ENCODE measurements around the gene KCND3.

Gene KCND3

GRCh38 chr1:111987502-111987901, 2.0 kb downstream of the KCND3 start:
- DNase-seq: no peak

GRCh38 chr1:111983500-111983899, 6.0 kb downstream of the KCND3 start:
- no peak for DNase-seq

- no peak for DNase-seq
Observed at GRCh38 chr1:111982428-111982827, 7.0 kb downstream of the KCND3 start.

- DNase-seq: no peak
Observed at GRCh38 chr1:111981871-111982270, 7.6 kb downstream of the KCND3 start.

- DNase-seq: no peak
Observed at GRCh38 chr1:111981090-111981489, 8.4 kb downstream of the KCND3 start.

- DNase-seq: no peak
Observed at GRCh38 chr1:111980686-111981085, 8.8 kb downstream of the KCND3 start.

GRCh38 chr1:111978695-111979094, 10.8 kb downstream of the KCND3 start:
- DNase-seq: no peak

- no peak for DNase-seq
Observed at GRCh38 chr1:111977378-111977777, 12.1 kb downstream of the KCND3 start.

GRCh38 chr1:111976842-111977241, 12.6 kb downstream of the KCND3 start:
- DNase-seq: no peak

- DNase-seq: no peak
Observed at GRCh38 chr1:111976332-111976731, 13.1 kb downstream of the KCND3 start.

- DNase-seq: no peak
Observed at GRCh38 chr1:111973150-111973790, 16.2 kb downstream of the KCND3 start.

GRCh38 chr1:111971396-111971795, 18.1 kb downstream of the KCND3 start:
- DNase-seq: no peak

GRCh38 chr1:111968511-111968910, 21.0 kb downstream of the KCND3 start:
- no peak for DNase-seq

- DNase-seq: no peak
Observed at GRCh38 chr1:111967886-111968285, 21.6 kb downstream of the KCND3 start.

GRCh38 chr1:111967067-111967690, 22.3 kb downstream of the KCND3 start:
- DNase-seq: no peak

- no peak for DNase-seq
Observed at GRCh38 chr1:111965781-111966443, 23.6 kb downstream of the KCND3 start.

- DNase-seq: no peak
Observed at GRCh38 chr1:111963985-111964738, 25.3 kb downstream of the KCND3 start.

GRCh38 chr1:111961773-111962565, 27.5 kb downstream of the KCND3 start:
- no peak for DNase-seq

- DNase-seq: no peak
Observed at GRCh38 chr1:111961016-111961415, 28.5 kb downstream of the KCND3 start.

- no peak for DNase-seq
Observed at GRCh38 chr1:111959436-111959835, 30.0 kb downstream of the KCND3 start.

GRCh38 chr1:111958851-111959250, 30.6 kb downstream of the KCND3 start:
- no peak for DNase-seq

- no peak for DNase-seq
Observed at GRCh38 chr1:111958075-111958474, 31.4 kb downstream of the KCND3 start.

All from activated CD4-positive, alpha-beta T cell treated with anti-CD3 and anti-CD28 coated beads for 48 hours (primary cell).